HepG2 (cell line): Measurements from ENCODE around the gene MPV17L.

ENCODE experiments used
- ARNTL ChIP-seq: sonication (generic); formaldehyde crosslinking; IDR thresholded peaks from 2 replicates; pipeline ENCODE4 v1.4.0; 2020; ENCODE audit warnings: mild to moderate bottlenecking, missing genetic modification reagents
- CTCF ChIP-seq: sonication (generic); formaldehyde crosslinking; IDR thresholded peaks from 2 replicates; pipeline ENCODE4 v1.5.0; 2020; ENCODE audit warnings: mild to moderate bottlenecking, missing genetic modification reagents, moderate library complexity
- GFI1 ChIP-seq: sonication (generic); formaldehyde crosslinking; IDR thresholded peaks from 2 replicates; pipeline ENCODE4 v1.5.0; 2020; ENCODE audit warnings: missing genetic modification reagents, mild to moderate bottlenecking, borderline replicate concordance
- MATR3 ChIP-seq: sonication (generic); formaldehyde crosslinking; IDR thresholded peaks from 2 replicates; pipeline ENCODE4 v1.4.0; 2020; ENCODE audit warnings: missing genetic modification reagents
- MYC ChIP-seq: sonication (generic); formaldehyde crosslinking; IDR thresholded peaks from 2 replicates; pipeline ENCODE4 v1.9.0; 2021; ENCODE audit warnings: missing genetic modification reagents, borderline replicate concordance
- POLR2AphosphoS5 ChIP-seq: IDR thresholded peaks from 2 replicates; pipeline ENCODE4 v1.6.1; 2012; ENCODE audit warnings: low read depth, low read length
- ZNF770 ChIP-seq: sonication (generic); formaldehyde crosslinking; IDR thresholded peaks from 2 replicates; pipeline ENCODE4 v1.5.0; 2020; ENCODE audit warnings: mild to moderate bottlenecking, missing genetic modification reagents

GRCh38 chr16:15460601-15461000, 65.0 kb downstream of the MPV17L start:
- no peak for TF ChIP-seq ZNF770 (CRISPR knock-in tag)
- no peak for TF ChIP-seq CTCF (CRISPR knock-in tag)
- TF ChIP-seq ARNTL = no peak
- no peak for TF ChIP-seq POLR2AphosphoS5
- no peak for TF ChIP-seq GFI1 (CRISPR knock-in tag)
- TF ChIP-seq MATR3 (CRISPR knock-in tag) = no peak
- no peak for TF ChIP-seq MYC (CRISPR knock-in tag)
